ENCODE measurements around the gene TSSK2.

Gene TSSK2

DNA sequence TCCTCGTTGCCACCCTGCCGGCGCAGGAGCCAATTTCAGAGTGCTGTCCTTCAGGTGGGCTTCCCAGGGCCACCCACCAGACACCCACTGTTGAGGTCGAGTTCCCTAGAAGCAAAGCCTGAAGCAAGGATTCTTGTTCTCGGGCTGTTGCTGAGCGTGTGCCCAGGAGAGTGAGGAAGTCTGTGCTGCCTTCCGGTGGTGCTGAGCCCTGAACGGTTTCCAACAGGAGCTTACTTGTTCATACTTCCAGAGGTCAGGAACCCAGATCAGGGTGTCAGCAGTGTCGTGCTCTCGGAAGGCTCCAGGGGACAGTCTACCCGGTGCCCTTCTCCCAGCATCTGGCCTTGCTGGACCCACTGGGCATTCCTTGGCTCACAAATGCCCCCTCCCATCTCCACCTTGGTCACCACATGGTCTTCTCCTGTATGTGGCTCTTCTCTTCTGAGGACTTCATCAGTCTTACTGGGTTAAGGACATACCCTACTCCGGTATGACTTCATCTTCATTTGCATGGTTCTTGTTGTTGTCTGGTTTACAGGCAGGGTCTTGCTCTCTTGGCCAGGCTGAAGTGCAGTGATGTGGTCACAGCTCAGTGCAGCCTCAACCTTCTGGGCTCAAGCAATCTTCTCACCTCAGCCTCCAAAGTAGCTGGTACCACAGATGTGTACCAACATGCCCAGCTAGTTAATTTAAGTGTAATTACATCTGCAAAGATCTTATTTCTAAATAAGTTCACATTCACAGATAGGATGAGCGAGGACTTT is 36.2 kb downstream of the TSSK2 start:
- in situ Hi-C loops (cut with MboI; ENCODE audit: low sequenced_read_pairs): no loop called here

DNA sequence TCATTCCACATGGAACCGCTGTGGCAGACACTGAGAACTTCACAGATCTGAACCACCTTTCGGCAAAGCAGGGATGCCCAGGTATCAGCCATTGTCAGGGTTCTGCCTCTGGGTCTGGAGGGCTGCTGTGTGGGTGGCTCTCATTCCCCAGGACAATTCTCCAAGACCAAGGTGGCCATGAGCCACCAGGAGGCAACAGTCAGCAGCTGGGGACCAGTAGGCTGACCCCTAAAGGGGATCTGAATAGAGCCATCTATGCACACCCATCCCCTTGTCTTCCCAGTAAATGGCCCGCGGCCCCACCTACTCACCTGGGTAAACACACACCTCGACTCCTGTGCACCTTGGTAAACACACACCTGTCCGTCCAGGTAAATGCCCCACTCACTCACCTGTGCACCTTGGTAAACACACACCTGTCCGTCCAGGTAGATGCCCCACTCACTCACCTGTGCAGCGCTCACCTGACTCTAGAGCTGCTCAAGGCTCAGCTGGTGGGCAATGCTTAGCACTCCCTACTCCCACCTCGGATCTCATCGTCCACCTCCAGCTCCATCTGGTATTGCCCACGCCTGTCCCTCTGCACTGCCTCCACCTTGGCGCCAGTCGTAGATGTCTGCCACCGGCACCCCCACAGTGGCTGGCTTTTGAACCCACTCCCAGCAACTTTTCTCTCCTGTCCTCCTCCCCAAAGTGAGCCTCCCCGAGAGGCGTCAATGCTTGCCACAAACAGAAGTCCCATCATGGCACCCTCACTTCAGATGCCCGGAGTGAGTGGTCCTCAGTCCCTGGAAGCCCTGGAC is 37.2 kb downstream of the TSSK2 start:
- in situ Hi-C loops (cut with MboI; ENCODE audit: low sequenced_read_pairs): no loop called here

DNA sequence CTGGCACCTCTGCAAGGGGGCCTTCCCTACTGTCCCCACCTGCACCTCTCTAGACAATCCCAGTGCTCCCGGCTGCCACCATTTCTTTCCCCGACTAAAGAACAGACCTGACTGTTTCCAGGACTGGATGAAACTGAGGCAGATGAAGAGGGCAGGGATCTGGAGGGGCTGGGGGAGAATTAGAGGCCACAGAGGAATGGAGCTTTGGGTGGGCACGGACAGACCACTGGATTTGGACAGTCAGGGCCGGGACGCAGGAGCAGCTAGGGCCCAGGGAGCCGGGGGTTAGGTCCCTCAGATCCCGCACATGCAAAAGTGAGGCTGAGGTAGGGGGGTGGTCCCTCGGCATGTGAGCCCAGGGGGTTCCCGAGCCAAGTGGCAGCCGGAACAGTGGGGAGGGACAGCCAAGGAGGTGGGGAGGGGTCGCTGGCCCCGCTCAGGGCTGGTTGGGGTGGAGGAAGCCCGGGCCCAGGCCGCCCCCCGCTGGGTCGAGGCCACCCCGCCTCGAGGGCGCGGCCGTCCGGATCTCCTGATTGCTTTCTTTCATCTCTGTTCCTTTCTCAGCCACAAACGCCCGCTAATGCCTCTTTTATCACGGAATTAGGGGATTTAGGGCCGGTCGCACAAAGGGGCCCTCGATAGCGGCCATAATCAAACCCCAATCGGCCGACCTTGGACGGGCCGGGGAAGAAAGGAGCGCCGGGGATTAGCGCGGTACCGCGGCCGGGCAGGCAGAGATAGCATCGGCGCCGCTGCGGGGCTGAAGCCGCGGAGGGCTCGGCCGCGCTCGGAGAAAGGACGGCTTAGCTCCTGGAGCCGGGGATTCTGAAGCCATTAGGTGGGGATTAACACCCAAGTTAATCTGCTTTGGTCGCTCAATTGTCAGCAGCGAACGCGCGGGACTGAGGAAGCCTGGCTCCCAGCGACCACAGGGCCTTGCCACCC is 38.2 kb downstream of the TSSK2 start:
- in situ Hi-C loops (cut with MboI; ENCODE audit: low sequenced_read_pairs): no loop called here

DNA sequence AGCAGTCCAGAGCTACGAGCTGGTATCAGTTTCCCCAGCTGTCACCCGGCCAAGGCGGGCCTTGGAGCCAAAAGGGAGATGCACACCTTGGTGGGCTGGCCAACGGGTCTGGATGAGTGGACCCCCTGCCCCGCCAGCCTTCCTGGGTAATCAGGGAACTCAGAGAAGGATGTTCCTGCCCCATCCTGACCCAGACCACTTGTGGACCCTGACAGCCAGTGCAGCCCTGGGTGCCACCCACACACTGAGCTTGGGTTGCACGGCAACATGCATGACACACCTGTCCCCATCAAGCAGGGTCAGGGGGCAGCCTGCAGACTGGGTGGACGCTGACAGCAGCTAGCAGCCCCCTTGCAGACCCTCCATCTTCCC is 38.8 kb downstream of the TSSK2 start:
- in situ Hi-C loops (cut with MboI; ENCODE audit: low sequenced_read_pairs): no loop called here

DNA sequence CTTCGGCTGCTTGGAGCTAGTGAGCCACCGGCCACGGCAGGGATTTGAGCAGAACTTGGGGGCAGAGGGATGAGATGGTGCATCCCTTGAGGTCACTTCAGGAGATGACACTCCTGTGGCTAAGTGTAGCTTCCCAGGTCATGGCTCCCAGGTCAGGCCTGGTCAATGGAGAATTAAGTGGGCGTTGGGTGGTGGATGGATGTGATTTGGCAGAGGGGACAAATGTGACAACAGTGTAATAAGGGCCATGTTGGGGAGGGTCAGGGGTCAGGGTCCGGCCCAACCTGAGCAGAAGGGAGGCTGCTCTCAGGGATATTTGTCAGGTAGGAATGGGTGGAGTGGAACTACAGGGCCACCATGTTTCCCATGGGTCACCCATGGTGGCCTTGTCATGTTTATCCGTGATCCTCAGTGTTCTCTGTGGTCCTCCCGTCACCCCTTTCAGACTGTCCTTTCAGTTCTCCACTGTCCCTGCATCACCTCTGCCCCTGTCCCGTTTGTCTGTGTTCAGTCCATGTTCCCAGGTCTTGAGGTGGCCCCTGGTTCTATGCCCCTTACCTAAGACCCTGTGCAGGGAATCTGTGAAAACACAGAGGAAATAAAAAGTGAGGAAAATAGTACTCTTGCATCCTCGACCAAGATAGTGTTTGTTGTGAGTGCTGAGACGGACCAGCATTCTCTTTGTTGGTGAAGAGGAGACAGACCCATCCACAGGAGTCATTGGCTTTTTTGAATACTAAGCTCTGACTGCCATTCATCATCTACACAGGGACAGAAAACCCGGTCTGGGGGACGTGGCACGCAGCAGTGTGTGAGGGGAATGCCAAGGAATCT is 41.3 kb downstream of the TSSK2 start:
- in situ Hi-C loops (cut with MboI; ENCODE audit: low sequenced_read_pairs): no loop called here

DNA sequence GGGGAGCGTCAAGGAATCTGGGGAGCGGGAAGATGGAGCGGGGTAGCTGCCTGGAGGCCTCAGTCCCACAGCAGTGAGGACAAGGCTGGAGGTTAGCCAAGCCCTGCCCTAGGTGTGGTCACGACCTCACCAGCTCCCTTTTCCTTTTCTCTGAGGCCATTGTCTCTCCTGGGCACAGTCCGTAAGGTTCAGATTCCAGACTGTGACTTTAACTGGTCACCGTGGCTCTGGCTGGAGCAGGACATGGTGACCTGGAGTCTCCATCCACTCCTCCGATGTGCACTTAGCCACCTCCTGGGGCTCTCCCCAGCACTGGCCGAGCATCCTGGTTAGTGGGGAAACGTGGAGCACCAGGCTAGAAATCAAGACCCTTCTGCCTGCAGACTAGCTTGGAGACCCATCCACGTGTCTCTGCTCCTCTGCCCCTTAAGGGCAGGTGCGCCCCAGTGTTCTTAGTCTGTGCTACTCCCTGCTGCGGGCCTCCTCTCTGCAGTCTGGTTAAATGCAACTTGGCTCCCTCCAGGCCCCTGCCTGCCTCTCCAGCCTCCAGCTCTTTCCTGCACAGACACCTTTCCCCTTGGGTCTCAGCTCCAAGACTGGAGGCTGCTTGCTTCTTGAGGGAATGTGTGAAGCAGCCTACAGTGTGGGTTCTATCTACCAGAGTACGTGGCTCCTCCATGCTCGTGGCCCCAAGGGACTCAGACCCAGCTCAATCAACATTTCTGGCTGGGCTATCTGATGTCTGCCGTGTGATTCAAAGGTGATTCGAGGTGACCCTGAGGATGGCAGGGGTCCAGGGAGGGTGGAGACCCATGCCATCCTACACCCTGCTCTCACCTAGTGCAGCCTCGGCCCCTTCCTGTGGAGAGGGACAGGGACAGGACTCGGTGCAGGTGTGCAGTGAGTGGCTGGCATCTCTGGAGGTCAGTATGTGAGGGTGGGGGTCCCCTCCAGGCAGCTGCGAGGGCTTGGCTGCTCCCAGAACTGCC is 42.2 kb downstream of the TSSK2 start:
- in situ Hi-C loops (cut with MboI; ENCODE audit: low sequenced_read_pairs): no loop called here

DNA sequence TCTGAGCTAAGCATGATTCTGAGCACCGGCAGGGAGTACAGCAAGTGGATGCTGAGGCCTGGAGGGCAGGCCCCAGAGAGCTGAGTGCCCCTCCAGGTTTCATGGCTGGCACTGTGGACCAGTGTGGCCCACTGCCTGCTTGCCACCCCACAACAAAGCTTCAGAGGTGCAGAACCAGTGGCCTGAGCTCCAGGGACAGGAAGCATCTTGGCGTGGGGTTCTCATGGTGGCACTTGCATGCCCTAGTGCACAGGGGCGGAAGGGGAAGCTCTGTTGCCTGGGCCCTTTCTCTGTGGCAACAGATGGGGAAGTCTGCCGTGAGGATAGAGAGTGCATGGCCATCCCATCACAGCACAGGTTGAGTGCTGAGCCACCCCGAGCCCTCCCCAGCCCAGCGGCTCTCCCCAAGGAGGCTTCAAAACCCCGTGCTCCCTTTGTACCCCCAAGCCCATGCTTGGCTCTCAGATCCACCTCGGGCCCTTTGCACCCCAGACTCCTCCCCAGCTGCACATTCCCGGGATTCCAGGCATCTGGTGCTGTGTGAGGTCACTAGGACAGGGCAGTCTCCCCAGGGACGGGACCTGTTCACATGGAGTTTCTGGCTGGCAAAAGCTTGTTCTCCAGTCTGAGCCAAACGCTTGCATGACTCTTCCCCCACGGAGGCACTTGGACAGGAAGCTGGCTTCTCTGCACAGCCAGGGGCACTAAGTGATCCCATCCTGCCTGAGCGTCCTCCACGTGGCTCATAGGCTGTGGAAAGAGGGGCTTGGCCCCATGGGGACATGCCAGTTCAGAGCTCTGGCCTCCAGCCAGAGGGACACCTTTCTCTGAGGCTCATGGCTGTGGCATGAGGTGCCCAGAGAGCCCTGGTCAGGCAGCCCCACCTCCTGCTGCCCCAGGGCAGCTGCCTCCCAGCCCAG is 43.3 kb downstream of the TSSK2 start:
- in situ Hi-C loops (cut with MboI; ENCODE audit: low sequenced_read_pairs): no loop called here

DNA sequence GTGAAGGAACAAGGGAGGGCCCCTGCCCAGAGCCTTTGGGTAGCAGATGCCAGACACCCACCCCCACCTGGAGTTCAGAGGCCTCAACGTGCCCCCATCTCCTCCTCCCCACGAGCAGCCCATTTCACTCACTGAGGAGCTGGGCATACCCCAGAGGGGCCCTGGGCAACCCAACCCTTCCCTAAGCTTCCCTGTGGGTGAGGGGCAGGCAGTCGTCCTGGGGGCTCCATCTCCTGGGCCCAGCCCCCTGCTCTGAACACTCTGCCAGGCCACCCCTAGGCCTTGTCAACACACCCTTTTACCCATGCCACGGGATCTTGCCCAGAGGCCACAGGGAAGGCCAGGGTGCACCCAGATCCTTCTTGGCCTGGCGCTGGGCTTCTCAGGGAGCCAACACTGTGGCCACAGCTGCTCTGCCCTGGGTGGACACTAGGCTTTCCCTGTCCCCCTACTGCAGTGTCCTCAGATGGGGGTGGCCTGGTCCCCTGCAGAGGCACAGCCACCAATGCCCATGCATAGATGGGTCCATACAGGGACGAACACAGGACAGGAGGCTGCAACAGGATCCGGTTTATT is 44.0 kb downstream of the TSSK2 start:
- in situ Hi-C loops (cut with MboI; ENCODE audit: low sequenced_read_pairs): no loop called here

DNA sequence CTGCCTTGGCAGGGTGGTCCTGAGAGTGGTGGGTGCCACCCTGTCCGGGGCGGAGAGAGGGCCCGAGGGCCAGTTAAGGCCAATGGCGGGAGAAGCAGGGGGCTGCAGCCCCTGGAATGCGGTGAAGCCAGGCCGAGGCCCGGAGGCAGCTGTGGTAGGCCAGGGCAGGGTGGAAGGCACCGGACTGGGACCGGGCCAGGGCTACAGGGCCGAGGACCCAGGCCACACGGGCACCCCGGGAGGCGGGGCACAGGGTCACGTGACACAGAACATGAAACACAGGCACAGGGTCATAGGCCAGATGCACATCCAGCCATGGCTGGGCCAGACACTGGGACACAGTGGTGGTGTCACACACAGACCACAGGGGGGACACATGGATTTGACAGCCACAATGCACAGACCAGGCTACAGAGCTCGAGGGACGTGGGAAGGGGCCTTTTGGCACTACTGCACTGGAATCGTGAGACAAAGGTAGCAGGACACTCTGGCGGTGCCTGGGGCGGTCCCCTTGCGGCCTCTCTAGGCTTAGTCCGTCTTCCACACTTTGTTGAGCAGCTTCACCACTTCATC is 44.6 kb downstream of the TSSK2 start:
- in situ Hi-C loops (cut with MboI; ENCODE audit: low sequenced_read_pairs): no loop called here

DNA sequence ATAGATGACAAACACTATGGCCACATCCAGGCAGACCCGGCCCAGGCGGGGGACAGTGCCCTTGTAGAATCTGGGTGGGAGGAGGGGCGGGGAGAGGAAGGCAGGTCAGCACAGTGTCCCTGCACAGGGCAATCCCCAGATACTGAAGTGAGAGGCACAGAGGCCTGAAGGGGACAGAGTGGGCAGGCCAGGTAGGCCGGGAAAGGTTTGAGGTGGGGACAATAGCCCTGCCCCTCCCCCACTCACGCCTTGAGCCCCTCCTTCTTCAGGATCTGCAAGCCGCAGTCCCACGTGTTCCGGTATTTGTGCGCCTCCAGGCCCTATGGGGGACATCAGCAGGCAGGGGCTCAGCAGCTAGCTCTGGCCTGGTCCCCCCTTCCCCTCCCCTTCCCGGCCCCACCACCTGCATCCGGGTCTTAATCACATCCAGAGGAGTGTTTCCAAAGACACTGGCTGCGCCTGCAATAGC is 45.1 kb downstream of the TSSK2 start:
- in situ Hi-C loops (cut with MboI; ENCODE audit: low sequenced_read_pairs): no loop called here

DNA sequence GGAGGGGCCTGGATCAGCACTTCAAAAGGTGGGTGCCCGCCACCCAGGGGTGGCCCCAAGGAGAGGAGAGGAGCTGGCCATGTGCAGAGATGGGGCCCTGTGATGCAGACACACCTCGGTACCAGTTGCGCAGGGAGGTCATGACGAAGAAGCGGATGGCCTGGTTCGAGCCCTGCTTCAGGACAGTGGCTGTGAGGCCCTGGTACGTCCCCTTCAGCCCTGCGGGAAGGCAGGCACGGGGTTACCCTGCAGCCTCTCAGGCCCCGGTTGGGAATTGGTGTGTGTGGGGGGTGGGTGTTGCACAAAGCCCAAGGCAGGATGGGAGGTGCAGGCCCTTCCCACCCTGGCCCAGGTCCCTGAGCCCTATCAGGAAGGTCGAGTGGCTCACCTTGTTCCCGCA is 45.6 kb downstream of the TSSK2 start:
- in situ Hi-C loops (cut with MboI; ENCODE audit: low sequenced_read_pairs): no loop called here

DNA sequence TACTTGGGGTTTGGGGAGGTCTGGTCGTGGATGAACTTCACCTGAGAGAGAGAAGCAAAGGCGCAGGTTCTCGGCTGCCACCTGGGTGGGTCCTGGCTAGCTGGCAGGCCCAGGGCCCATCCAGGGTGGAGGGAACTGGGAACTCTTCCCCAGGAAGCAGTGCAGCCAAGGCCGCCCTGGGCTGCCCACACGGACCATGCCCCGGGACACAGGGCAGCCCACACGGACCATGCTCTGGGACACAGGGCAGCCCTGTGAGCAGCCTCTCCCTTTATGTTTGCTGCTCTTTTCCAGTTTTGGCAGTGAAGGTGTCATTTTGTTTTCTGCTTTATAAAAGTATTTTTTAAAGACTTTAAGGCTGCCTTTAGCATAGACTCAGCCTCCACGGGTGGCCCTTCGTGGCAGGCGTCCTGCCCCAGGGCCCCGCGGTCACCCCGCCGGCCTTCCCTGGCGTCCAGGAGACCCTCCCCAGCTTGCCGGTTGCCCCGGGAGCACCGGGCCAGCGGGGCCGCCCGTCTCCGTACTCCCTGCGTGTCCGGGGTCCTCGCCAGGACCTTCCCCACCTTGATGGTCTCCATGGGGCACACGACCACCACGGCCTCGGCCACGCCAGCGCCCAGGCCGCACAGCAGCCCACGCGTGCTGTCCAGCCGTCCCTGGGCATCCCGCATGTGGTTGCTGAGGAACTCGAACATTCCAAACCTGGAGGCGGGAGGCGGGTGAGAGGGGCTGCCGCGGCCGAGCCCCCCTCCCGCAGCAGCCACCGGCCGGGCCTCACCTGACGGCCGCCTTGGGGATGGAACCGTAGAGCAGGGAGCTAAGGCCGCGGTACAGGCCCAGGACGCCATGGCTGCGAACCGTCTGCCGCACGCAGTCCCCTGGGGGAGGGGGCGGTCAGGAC is 46.3 kb downstream of the TSSK2 start:
- in situ Hi-C loops (cut with MboI; ENCODE audit: low sequenced_read_pairs): no loop called here

DNA sequence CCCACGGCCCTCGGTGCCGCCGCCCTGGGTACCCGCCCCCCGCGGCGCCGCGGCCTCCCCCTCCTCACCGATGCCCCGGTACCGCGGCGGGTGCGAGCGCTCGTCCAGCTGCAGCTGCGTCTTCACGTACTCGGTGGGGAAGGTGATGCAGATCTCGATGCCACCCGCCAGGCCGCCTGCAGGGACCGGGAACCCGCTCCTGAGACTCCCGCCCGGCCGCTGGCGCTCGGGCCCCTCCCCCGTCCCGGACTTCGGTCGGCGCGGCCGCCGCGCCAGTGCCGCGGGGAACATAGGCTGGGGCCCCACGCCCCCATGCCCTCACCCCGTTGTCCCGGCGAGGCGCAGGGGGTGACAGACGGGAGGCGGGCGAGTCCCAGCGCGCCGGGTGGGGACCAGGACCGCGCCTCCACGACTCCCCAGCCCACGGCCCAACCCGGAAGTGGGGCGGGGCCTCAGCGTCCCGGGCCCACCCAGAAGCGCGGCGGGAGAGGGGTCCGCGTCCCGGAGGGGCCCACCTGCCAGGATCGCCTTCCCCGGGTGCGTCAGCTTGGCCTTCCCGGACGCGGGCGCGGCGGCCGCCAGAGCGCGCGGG is 47.1 kb downstream of the TSSK2 start:
- in situ Hi-C loops (cut with MboI; ENCODE audit: low sequenced_read_pairs): no loop called here

DNA sequence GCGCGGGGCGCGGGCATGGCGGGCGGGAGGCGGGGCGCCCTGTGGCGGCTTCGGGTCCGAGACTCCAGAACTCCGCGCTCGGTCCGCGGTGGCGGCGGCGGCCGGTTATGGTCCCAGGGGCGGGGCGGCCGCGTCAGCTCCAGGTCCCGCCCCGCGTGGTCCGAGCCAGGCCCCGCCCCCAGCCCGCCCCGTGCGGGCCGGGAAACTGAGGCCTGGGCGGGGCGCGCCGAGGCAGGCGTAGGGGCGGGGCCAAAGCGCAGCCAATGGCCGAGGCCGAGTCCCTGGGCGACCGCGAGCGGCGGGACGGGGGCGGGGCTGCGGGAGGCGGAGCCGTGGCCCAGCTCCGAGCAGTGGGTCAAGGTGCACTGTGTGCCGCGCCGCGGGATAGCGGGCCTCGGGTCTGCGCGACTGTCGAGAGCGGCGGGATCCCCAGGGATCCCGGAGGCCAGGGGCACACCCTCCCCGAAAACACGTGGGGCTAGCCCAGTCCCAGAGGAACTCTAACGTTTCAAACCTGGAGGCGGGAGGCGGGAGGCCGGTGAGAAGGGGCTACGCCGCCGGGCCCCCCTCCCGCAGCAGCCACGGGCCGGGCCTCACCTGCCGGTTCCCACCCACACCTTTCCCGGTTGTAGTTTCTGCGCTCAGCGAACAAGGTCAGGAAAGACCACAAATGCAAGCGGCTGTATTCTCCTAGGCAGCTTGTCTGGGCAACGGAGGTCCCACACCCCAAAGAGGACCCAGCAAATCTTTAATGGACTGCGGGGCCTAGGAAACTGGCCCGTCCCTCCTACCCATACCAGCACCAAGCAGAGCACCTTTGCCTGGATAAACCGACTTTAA is 47.8 kb downstream of the TSSK2 start, which contains the start of gene SLC25A1:
Gene SLC25A1 (minus strand): TSS at position 80 of the 840 bp plus-strand sequence. CDS start 63 bp downstream, at position 17.
- in situ Hi-C loops (cut with MboI; ENCODE audit: low sequenced_read_pairs): no loop called here

DNA sequence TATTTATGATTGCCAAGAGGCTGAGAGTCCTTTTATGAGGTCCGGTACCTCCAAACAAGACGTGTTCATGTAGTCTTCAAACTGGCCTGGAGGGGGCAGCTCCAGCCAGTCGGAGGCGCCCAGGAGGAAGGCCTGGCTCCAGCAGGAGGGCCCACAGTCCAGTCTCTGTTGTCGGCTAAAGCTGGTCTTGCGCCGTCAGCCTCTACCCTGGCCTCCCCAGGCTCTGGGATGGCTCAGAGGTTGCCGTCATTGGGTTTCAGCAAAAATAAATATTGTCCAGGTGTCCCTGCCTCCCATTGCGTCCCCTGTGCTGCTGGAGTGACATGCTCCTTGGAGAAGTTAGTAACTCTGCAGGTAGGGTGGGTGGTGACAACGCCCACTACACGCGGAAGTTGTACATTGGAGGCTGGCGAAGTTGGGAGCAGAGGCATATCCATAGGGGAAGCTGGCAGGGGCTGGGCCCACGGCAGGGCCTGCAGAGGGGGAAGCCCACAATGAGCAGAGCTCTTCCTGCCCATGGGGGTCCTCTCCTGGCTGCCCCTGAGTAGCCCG is 48.5 kb downstream of the TSSK2 start:
- in situ Hi-C loops (cut with MboI; ENCODE audit: low sequenced_read_pairs): no loop called here

All from HL-60/S4 (cell line).